SKM-1 (cell line): ENCODE data around the gene CCSER1.

Experiments used
- DNase-seq: peaks from one replicate; lab custom pipeline; 2025; ENCODE audit not compliant: unreplicated experiment; lab: John Stamatoyannopoulos, UW

Gene CCSER1

DNA sequence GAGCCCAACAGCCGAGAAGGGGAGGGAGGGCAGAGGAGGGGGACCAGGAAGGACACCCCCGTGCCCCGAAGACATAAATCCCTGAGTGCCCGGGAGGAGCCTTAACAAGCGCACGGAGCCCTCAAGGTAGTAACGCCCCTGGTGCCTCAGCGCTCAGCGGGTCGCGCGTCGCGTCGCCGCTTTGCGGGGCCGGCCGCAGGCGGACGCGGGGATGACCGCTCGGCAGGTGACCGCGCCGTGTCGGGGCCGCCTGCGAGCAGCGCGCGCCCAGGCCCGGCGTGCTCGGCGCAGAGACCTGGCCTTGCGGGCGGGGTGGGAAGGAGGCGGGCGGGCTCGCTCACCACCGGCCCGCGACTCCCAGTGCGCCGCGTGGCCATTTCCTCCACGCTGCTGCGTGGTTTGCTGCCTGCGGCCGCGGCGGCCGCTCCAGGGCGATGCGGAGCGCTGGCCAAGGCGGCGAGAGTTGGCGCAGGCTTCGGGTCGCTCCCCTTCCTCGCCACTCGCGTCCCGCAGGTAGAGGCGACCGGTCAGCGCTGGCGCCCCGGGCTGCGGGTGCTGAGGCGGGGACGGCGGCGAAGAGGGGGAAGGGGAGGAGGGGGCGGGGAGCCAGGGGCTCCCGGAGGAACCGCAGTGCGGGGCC, 632 bp downstream of the CCSER1 start:
- DNase-seq, result no peak

DNA sequence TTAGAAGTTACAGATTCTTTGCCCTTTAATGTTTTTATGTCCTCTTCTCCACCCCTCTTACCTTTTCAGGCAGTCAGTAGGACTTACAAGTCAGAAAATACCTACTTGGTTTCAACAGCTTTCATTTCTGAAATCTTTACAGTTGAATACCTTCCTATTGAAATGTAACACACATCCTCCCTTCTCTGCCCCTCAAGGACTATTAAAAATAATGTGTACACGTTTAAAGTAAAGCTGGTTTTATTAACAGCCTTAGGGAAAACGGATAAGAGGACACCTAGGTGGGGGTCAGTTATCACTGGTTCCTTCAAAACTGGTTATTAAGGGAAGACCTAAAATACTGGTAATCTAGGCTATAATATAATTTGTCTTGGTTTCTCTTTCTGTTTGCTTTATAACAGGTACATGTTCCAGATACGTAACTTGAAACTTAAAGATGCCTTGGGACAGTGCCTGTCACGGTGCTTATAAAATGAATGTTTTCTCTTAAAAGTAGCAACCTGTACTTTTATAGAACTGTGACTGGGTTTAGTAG, 1.8 kb downstream of the CCSER1 start:
- DNase-seq, result no peak

DNA sequence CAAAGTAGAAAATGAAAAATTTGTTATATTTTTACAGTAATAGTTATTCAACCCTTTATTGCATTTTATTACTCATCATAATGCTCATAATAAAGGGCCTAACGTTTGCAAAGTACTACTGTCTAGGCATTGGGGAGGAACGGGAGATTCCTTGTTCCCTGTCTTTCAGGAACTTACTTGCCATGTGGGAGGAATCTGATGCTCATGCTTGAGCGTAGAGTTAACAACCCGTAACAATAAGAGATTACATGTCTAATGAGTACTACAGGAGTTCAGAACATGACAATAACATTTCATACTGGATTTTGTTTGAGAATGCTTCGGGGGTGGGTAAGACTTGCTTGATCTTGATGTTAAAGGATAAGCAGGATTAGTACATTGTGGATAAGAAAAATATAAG, 2.9 kb downstream of the CCSER1 start:
- DNase-seq, result no peak

DNA sequence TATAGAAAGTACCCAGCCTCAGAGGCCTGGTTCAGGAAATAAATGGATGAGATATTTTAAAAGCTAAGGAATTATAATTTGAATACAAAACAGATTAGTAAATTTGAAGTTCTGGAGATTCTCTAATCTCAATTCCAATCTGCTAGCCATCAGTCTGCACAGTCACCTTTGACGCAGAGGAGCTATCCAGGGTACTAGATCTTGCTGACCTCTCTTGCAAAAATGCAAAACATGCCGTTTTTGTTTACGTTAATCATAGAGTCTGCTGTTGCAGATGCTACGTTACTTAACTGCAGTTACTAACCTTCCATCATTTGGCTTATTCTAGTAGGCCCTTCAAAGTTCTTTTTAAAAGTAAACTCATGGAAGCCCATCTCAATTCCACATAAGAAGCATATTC, 10.4 kb downstream of the CCSER1 start:
- DNase-seq, result no peak

DNA sequence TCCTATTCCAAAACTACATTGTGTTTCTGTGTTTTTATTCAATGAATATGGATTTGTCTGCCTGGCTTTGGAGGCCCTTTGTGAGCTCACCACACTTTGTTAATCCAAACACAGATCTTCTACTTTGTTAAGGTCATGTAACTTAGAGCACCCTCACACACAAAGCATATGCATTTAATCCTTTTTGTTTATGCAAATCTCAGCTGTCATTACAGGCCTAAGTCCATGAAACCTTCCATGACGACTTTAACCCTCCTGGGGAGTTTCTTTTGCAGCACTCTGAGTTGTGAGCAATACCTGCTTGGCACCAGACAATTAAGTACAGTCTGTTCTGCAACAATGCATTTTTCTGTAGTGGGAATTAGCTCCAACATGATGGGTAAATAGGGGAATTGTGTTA, 14.9 kb downstream of the CCSER1 start:
- no peak for DNase-seq

DNA sequence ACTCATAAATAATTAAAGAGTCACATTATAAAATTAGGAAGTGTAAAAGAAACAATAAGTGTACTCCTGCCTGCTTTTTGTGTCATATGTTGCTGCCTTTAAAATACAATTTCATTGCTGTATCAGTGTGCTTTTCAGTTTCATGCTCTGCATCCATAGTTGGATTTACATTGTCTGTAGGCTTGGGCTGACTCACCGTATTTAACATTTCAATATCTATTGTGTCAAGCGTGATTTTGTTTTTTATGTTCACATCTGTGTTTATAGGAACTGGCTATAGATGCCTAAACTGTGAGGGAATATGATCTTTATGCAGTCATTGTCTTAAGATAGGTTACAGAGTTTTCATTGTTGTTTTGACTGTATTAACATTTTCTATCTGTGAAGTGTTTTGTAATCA, 18.1 kb downstream of the CCSER1 start:
- no peak for DNase-seq

DNA sequence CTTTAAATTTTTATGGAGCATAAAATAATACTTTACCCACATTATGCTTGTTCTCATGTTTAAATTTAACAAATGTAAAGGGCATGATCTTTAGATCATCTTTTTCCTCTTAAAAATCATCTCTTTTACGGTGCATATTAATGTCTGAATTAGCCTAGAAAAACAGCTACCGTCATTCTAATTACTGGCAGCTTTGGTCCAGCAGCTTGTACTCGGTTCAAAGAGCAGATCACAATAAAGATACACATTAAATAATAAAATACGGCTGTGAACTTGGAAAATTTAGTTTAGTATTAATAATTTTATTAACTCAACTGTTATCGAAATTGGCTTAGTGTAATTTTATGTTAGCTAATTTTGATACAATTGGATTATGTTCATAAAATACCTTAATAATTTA, 19.1 kb downstream of the CCSER1 start:
- DNase-seq, result no peak

DNA sequence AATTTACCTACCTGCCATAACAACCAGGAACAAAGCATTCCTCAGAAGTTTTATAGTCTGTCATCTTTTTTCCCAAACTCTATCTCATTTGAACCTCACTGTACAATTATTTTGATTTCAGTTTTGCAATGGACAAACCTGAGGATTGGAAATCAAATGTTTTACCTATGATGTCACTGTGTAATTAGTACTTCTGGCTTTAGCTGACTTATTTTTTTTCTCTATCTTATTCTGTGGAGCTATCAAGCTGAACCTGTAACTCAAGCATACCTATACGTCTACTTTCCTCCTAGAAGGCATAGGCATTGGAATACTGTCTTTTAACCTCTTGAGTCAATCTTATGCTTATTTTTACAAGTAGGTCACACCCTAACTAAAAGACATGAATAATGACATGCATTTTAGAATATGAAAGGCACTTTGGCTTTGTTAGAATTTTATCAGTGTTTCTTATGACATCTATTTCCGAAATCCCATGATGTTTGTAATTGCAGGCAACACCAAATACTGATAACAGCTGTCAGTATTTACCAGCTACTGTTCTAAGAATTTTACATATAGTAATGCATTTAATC, 21.5 kb downstream of the CCSER1 start:
- DNase-seq, result no peak

DNA sequence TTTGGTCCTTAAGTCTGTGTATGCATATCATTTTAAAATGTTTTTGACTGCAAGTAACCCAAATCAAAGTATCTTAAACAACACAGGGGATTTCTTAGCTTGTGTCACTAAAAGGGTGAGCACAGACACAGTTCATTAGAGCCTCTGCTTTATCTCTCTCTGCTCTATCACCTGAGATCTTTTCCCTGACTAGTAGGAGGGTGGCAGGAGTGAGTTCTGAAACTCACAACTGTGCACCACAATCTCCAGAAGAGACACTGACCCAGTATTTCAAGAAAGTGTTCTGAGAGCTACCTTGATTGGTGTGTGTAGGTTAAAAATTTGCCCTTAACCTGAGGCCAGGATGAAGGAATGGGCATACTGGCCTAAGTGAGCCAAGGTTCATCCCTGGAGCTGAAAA, 24.8 kb downstream of the CCSER1 start:
- no peak for DNase-seq

DNA sequence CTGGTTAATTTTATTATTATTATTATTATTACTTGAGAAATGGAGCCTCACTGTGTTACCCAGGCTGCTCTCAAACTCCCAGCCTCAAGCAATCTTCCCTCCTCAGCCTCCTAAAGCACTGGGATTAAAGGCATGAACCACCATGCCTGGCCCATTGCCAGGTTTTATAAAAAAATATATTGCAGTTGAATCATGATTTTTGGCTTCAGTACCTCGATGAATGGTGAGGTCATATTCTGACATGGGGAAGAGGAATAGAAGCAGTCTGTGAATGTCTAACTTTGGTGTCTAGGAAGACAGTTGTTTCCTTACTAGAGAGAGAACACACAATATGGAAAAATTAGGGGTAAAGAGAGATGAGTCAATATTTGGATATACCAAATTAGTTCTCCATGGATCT, 32.0 kb downstream of the CCSER1 start:
- DNase-seq, result no peak

DNA sequence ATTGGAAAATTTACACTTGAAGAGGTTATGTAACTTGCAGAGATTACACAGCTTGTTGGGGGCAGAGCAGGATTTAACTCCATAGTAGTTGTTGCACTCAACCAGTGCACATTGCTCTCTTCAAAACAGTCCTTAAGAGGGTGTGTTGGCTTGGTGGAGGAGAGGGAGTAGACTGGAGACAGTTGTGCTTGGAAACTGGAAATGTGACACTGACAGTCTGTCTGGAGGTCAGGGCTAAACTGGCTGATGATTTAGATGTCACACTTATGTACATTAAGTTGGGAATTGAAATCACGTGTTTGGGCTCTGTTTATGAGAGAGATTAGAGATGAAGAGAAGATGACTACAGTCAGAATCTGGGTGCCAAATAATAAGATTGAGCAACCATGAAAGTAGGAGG, 32.9 kb downstream of the CCSER1 start:
- no peak for DNase-seq

DNA sequence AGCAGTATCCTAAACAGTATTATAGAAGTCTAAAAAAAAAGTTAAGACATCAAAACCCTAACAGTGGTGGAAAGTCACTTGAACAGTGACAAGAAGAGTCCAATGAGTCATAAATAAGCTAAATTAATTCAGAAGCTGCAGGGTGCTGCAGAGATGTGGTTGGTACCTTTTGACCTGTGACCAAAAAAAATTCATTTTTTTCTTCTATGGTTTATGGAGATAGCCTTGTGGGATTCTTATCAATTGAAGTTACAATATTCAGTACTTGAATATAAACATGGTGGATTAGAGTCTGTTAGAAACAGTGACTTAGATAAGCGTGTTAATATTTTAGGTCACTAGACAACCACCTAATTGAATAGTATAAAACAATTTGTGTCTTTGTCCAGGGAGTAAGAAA, 35.4 kb downstream of the CCSER1 start:
- DNase-seq, result no peak

DNA sequence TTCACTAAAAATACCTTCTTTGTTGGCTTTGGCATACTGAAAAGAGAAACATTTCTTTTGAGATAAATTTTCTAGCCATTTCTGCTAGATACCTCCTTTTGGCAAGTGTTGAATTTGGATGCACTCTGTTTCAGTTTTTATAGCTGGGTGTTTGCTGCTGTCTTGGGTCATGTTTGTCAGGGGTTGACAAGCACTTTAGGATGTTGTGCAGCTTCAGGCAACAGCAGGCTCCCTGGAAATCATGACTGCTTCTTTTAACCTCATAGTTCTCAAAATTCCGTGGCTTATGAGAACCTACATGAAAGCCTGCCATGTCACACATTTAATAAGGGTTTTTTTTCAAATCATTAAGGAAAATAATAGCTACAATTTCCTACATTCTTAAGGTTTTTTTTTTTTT, 36.7 kb downstream of the CCSER1 start:
- no peak for DNase-seq

DNA sequence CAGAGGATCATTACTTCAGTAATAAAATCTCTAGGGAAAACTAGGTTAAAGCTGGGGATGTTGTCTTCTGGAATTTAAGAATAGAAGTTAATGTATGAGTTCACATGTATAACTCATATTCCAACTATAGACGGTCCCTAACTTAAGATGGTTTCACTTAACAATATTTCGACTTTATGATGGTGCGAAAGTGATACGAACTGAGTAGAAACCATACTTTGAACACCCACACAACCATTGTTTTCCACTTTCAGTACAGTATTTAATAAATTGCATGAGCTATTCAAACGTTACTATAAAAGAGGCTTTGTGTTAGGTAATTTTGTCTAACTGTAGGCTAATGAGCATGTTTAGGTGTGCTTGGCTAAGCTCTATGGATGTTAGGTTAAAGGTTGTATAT, 38.7 kb downstream of the CCSER1 start:
- no peak for DNase-seq

DNA sequence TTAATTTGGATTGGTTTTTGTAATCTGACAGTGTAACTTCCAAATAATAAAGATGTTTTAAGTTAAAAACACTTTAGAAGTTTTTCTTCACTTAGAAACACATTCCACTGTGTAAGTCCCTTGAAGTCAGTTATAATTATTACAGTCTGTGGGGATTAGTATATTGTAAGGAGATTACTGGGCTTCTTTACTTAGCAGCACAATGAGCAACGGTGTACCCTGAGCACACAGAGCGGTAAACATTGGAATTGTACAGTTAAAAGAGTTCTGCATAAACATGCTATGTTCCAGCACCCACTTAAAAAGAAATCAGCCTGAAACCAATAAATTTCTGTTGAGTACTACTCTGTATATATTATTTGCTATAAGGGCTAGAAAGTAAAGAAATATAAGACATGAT, 44.3 kb downstream of the CCSER1 start:
- no peak for DNase-seq

DNA sequence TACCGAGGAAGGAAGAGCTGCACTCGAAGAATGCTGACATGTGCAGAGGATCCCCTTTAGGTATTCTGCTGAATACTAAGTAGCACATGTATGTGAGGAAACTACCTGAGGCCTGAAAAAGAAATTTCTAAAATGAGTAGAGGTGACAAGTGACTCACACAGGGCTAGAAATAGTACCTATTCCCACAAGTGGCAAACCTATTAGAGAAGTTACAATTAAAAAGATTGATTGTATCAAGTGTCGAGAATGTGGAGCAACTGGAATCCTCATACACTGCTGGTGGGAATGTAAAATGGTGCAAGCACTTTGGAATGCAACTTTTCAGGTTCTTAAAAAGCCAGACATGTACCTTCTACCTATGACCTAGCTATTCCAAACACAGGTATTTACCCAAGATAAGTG, 47.4 kb downstream of the CCSER1 start:
- DNase-seq, result no peak

DNA sequence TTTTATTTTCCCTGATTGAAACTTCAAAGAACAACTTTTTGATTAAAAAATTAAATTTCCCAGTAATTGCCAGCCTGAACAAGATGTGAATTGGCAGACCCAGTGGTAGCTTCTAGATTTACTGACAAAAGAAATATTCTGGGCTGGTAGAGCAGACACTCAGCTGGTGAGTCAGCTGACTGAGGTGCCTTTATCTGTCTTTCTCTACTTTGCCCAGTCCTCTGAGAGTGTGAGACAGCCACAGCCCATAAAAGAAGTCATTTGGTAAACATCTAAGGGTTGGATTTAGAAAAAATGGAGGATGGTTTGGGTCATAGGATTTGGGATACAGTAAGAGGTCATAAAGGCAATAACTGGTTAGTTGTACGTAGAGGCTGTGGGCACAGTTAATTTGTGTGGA, 54.5 kb downstream of the CCSER1 start:
- DNase-seq, result no peak

DNA sequence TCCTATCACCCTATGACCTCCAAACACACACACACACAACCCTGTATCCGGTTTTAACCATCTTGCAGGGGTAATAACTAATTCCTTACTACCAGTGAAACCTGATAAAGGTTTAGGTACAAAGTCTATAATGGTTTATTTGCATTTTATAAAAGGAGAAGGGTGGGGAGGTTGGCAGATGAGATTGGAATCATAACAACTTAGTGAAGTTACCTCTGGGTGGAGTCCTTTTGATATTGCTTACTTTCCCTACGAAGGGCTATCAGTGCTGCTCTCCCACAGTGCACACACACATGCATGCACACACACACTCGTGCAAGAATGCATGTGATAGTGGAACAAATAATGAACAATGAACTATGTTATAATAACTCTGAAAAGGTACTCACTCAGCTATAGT, 56.1 kb downstream of the CCSER1 start:
- no peak for DNase-seq

DNA sequence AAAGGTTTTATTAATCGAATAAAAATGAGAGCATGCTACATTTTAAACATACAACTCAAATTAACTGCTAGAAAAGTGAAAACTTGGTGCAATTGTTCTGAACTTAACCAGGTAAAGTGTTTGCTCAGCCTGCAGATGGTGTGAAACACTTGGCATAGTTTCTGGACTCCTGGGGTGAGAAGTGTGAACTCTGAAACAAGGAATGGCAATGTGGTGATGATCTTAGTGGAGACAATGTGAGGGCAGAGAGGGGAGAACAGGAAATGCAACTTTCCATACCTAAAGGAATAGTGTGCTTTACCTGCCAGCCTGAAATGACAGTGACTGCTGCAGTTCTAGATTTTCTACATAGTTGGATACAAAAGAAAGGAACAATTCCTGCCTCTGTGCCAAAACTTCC, 57.4 kb downstream of the CCSER1 start:
- DNase-seq, result no peak

DNA sequence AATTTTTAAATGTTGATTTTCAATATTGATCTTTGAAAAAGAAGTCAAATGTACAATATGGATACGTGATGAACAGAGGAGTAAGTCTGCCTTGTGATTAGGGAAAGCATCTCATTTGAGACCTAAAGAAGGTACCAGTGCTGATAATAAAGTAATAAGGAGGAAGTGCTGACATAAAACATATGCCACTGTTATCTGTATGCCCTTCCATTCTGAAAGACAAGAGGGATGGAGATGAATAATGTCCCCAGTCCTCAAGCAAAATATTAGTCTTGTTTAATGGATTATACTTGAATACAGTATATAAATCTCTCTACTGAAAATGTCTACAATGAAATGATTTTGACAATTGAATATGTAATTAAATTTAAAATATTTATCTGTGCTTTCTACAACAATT, 58.2 kb downstream of the CCSER1 start:
- no peak for DNase-seq

DNA sequence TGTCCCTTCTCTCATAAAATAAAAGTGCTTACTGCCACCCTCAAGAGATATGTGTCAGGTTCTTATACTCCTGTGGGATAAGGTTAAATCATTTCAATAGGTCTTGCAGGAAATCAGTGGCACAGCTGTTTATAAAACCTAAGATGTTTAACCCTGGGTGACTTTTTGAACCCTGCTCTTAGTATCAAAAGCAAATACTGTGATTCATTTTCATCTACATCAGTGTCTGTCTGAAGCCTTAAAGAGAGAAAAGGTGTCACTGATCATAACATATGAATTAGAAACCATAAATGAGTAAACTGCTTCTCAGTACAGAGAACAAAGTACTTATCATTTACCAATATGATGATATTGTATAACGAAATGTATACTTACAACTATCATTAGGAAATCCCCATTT, 59.0 kb downstream of the CCSER1 start:
- DNase-seq, result no peak

DNA sequence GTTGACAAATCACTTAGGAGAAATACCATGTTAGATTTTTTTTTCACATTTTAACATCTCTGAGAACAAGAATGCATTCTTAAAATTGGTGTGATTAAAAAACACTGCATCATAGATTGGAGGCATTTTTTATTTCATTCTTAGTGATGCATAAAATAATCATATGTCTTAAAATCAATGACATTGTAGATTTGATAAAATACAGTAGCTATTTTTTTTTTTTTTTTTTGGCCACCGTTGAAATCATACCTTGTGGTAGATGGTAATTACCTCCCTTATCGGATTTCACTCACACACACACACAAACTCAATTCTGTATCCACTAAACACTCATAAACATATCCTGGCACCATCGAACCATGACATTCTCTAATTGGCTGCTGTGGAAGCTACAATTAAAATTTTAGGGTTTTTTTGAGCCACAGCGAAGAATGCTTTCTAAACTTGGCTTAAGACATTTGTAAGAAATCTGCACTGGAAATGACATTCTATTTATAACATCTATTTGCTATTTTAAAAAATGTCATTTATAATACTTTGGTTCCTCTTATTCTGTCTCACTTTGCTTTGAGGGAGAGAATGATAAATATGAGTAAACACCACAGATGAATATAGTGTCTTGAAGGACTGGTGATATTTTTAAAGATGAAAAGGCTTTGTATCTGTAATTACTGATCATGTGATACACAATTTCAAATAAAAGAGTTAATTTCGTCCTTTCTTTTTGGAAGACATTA, 60.1 kb downstream of the CCSER1 start:
- DNase-seq, result no peak
